ENCODE data around the gene ATG7.
"Not testable (repeated sequence)": the region's sequence is repeated elsewhere in the genome, so short reads cannot be mapped to it uniquely, and the experiment has no call there.

GRCh38 chr3:11572660-11573059 is 300.5 kb downstream of the ATG7 start:
- not testable (repeated sequence) for TF ChIP-seq CTCF (conservative IDR thresholded peaks at IDR 0.05; ENCODE audit: low read length); EZH2phosphoT487 (IDR thresholded peaks at IDR 0.05; ENCODE audit: borderline replicate concordance, low read depth, low read length)

Measured in OCI-LY7 (cell line).